GM18511 (cell line): ENCODE data around the gene GSTM2.

Experiments
- ATAC-seq: cut with Tn5 transposase; IDR thresholded peaks from one replicate; pipeline ENCODE4 v1.9.1; 2021; ENCODE audit warnings: mild to moderate bottlenecking, moderate library complexity; ENCODE audit not compliant: unreplicated experiment

The GSTM2 gene

GRCh38 chr1:109629372-109630030 is 38.4 kb upstream of the GSTM2 start:
- no peak for ATAC-seq

GRCh38 chr1:109630081-109630897 is 37.6 kb upstream of the GSTM2 start:
- ATAC-seq, result no peak

- no peak for ATAC-seq
These were observed 36.9 kb upstream of the GSTM2 start for GRCh38 chr1:109630898-109631512.

GRCh38 chr1:109631513-109632505 is 36.0 kb upstream of the GSTM2 start:
- ATAC-seq, result no peak

GRCh38 chr1:109632671-109633346 is 35.0 kb upstream of the GSTM2 start:
- ATAC-seq, result no peak

GRCh38 chr1:109634292-109634691 is 33.6 kb upstream of the GSTM2 start:
- no peak for ATAC-seq

- no peak for ATAC-seq
These were observed 32.8 kb upstream of the GSTM2 start for GRCh38 chr1:109634771-109635750.

- ATAC-seq, result no peak
These were observed 32.0 kb upstream of the GSTM2 start for GRCh38 chr1:109635862-109636200.

GRCh38 chr1:109636201-109636952 is 31.5 kb upstream of the GSTM2 start:
- no peak for ATAC-seq

GRCh38 chr1:109637446-109637845 is 30.4 kb upstream of the GSTM2 start:
- no peak for ATAC-seq

- ATAC-seq, result no peak
These were observed 28.6 kb upstream of the GSTM2 start for GRCh38 chr1:109639063-109639840.

GRCh38 chr1:109639841-109640184 is 28.0 kb upstream of the GSTM2 start:
- ATAC-seq, result no peak

- peak; percentile 50 for ATAC-seq
These were observed 27.5 kb upstream of the GSTM2 start for GRCh38 chr1:109640285-109640865.

- ATAC-seq, result no peak
These were observed 26.6 kb upstream of the GSTM2 start for GRCh38 chr1:109641078-109641740.

GRCh38 chr1:109641861-109642260 is 26.0 kb upstream of the GSTM2 start:
- ATAC-seq, result no peak

GRCh38 chr1:109642626-109643025 is 25.2 kb upstream of the GSTM2 start:
- no peak for ATAC-seq
